Spleen (tissue), 13 donors: Measurements from ENCODE around the gene KRTAP6-3. TPM values are rescaled to one million over a fixed set of nuclear protein-coding genes. Genes with fewer than 3 reads are reported as not detected.

Experiments
- DNase-seq: peaks from one replicate; pipeline ENCODE4 v3.0.0-alpha.2; 2020
- H3K27ac ChIP-seq, 8 donors: fragments of 200-600 bp; sonication (generic) in 7 of 8; 1 replicate in 4 of 8; 2 replicates in 4 of 8; pipeline versions ENCODE4 v1.5.0 to v1.8.0; 2016 to 2021; ENCODE audit warnings: inconsistent platforms in 4 of 8, mild to moderate bottlenecking in 4 of 8, moderate library complexity in 1 of 8
- H3K27me3 ChIP-seq, 7 donors: fragments of 200-600 bp; sonication (generic) in 6 of 7; replicated peaks in 1 of 7; 1 replicate in 4 of 7; 2 replicates in 3 of 7; pipeline versions ENCODE4 v1.5.0 to v1.8.0; 2016 to 2021; ENCODE audit warnings: inconsistent platforms in 3 of 7, mild to moderate bottlenecking in 1 of 7
- H3K36me3 ChIP-seq, 6 donors: fragments of 200-600 bp; sonication (generic) in 5 of 6; 1 replicate in 4 of 6; 2 replicates in 2 of 6; pipeline versions ENCODE4 v1.5.0 to v1.8.0; 2016 to 2021; ENCODE audit warnings: inconsistent platforms in 2 of 6
- H3K4me1 ChIP-seq, 6 donors: fragments of 200-600 bp; sonication (generic) in 5 of 6; 1 replicate in 3 of 6; 2 replicates in 3 of 6; pipeline versions ENCODE4 v1.5.0 to v1.8.0; 2016 to 2021; ENCODE audit warnings: inconsistent platforms in 3 of 6
- H3K4me3 ChIP-seq, 8 donors: fragments of 200-600 bp; sonication (generic) in 7 of 8; 1 replicate in 4 of 8; 2 replicates in 4 of 8; pipeline versions ENCODE4 v1.5.0 to v1.8.0; 2016 to 2021; ENCODE audit warnings: inconsistent platforms in 4 of 8, mild to moderate bottlenecking in 4 of 8, moderate library complexity in 2 of 8
- H3K9me3 ChIP-seq, 8 donors: fragments of 200-600 bp; sonication (generic) in 7 of 8; 1 replicate in 4 of 8; 2 replicates in 4 of 8; pipeline versions ENCODE4 v1.5.0 to v1.8.0; 2016 to 2021; ENCODE audit warnings: inconsistent platforms in 4 of 8
- POLR2A ChIP-seq, 3 donors: fragments of 450-650 bp; IDR thresholded peaks; one replicate each; pipeline ENCODE4 v1.5.1; 2017; ENCODE audit warnings: antibody characterized with exemption in 3 of 3, mild to moderate bottlenecking in 1 of 3
- POLR2AphosphoS5 ChIP-seq, 3 donors: sonication (generic); formaldehyde crosslinking; IDR thresholded peaks; one replicate each; pipeline ENCODE4 v1.5.1; 2017; ENCODE audit warnings: antibody characterized with exemption in 3 of 3
- WGBS, 5 donors: extraction: QIAGEN DNeasy Blood & Tissue Kit in 3 of 5; methylation state at CpG; one replicate each; pipeline versions ENCODE4 v1.1.5 to v1.1.7; 2013 to 2018; 5-methylcytosine and 5-hydroxymethylcytosine counted together
- intact Hi-C: fragments of 100-400 bp; cut with DNase I; formaldehyde crosslinking; loops from one replicate; pipeline ENCODE4 v1.15.0; 2023; ENCODE audit warnings: low total_unique reads
- long read RNA-seq, 2 donors: transcript quantifications; one replicate each; lab custom pipeline, GENCODE V29; 2026
- polyA plus RNA-seq, 3 donors: library from polyadenylated mRNA; stranded (reverse); fragments of 200-250 nt; gene quantifications; one replicate each; pipeline ENCODE4 v1.2.1, GENCODE V29; 2013
- total RNA-seq, 7 donors: library from RNA; depleted of rRNA in 3 of 7; stranded (reverse); fragments of >200 nt in 3 of 7; fragmentation: NEBNext Ultra II Directional in 4 of 7; extraction: Animal tissue kit (Norgen Biotek cat#: 25700) in 4 of 7; gene quantifications; one replicate each; pipeline versions ENCODE4 v1.1.0 to v1.2.1, GENCODE V29; 2016 to 2021
- TF ChIP-seq, protein P1 (sequence below), 11 experiments: fragments of 200-600 bp in 7 of 11; fragments of 450-650 bp in 4 of 11; sonication (generic) in 4 of 11; IDR thresholded peaks in 8 of 11; conservative IDR thresholded peaks in 3 of 11; 1 replicate in 7 of 11; 2 replicates in 4 of 11; pipeline versions ENCODE4 v1.4.0 to v1.8.0; 2016 to 2021; ENCODE audit warnings: antibody characterized with exemption in 11 of 11, inconsistent platforms in 4 of 11, mild to moderate bottlenecking in 1 of 11
- donor health status: healthy with polysubstance abuse.
- donor health status: DM: no; HTN: no; CAD: no; lungs with moderate emphysema.
- donor health status: DM: no; HTN: no; CAD: no.
- donor health status: Bipolar disorder and iron deficiency.
- donor health status: healthy.
- donor health status: DM: no; HTN: no; CAD: no.
- donor health status: DM: yes; HTN: yes; CAD: no.

Gene KRTAP6-3, protein sequence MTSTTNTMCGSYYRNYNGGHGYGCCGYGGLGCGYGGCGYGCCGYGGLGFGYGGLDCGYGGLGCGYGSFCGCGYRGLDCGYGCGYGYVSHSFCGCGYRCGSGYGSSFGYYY
- not detected for total RNA-seq
- polyA plus RNA-seq, result not detected
- long read RNA-seq, donor 1, result 0 reads
- long read RNA-seq, donor 2, result 0 reads

DNA sequence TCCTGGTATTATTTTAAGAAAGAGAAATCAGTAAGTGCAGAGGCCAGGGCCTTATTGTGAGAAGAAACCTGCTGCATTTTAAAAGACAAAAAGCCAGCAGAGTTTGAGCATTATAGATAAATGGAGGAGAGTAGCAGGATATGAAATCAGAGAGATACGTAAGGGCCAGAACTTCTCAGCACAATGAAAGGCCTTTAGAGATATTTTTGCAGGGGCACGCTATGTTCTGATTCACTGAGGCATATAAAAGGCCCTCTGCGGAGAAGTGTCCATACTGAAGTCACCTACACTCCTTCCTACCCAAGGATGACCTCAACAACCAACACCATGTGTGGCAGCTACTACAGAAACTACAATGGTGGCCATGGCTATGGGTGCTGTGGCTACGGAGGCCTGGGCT, at the start of gene KRTAP6-3:
Gene KRTAP6-3 (plus strand): TSS at position 301 of the 400 bp plus-strand sequence. CDS start 6 bp downstream, at position 307.
- Histone ChIP-seq H3K4me1 (no peaks in the 10 kb centered on the region), H3K9me3 (peaks cover 0 to 8% (median 0%) of the 10 kb centered on the region in 8 donors), H3K27me3 (no peaks in the 10 kb centered on the region), H3K4me3 (no peak within 1 kb of the TSS), H3K27ac (no peak within 1 kb of the TSS), H3K36me3 (no peaks in the 10 kb centered on the region)
- TF ChIP-seq POLR2A (IDR thresholded peaks at IDR 0.05) (no peak), POLR2AphosphoS5 (IDR thresholded peaks at IDR 0.05) (no peak)
- TF ChIP-seq, protein P1, sequence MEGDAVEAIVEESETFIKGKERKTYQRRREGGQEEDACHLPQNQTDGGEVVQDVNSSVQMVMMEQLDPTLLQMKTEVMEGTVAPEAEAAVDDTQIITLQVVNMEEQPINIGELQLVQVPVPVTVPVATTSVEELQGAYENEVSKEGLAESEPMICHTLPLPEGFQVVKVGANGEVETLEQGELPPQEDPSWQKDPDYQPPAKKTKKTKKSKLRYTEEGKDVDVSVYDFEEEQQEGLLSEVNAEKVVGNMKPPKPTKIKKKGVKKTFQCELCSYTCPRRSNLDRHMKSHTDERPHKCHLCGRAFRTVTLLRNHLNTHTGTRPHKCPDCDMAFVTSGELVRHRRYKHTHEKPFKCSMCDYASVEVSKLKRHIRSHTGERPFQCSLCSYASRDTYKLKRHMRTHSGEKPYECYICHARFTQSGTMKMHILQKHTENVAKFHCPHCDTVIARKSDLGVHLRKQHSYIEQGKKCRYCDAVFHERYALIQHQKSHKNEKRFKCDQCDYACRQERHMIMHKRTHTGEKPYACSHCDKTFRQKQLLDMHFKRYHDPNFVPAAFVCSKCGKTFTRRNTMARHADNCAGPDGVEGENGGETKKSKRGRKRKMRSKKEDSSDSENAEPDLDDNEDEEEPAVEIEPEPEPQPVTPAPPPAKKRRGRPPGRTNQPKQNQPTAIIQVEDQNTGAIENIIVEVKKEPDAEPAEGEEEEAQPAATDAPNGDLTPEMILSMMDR (IDR thresholded peaks at IDR 0.05 in 8 of 11, conservative IDR thresholded peaks at IDR 0.05 in 3 of 11), result no peak
- intact Hi-C loops, result no loop called here
- 80 to 95% (median 89%) methylated on average over 4 of the region's 4 CpGs for WGBS, 5 donors
- DNase-seq, result no peak

DNA sequence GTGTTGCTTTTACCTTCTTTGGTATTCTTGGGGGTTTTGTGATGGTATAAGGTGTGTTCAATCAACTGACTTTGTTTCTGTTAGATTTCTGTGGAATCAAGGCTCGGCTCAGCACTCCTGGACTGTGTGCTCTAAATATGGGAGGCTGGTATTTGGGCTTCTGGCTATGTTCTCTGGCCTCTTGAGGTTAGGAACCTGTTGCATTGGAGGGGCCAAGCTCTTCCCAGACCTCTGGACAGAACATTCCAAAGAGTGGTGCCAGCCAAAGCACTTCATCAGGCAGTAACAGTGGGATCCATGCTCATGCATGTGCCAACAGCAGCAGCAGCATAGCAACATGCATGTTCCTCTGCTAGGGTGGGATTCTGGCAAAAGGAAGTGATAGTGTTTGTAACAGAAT, 39.5 kb upstream of the KRTAP6-3 start:
- H3K36me3 ChIP-seq, result no peaks in the 10 kb centered on the region
- H3K27me3 ChIP-seq, result no peaks in the 10 kb centered on the region
- WGBS, 5 donors, result 43 to 68% (median 63%) methylated on average over 1 of the region's 1 CpG
- no peak for DNase-seq
- H3K4me3 ChIP-seq, result no peak overlapping the region
- no peak for TF ChIP-seq POLR2A (IDR thresholded peaks at IDR 0.05)
- TF ChIP-seq, protein P1 (IDR thresholded peaks at IDR 0.05 in 8 of 11, conservative IDR thresholded peaks at IDR 0.05 in 3 of 11), result no peak
- TF ChIP-seq POLR2AphosphoS5 (IDR thresholded peaks at IDR 0.05), result no peak
- H3K27ac ChIP-seq, result no peak overlapping the region
- intact Hi-C loops, result no loop called here
- H3K4me1 ChIP-seq, result no peaks in the 10 kb centered on the region
- peaks cover 0 to 14% (median 7%) of the 10 kb centered on the region in 8 donors for H3K9me3 ChIP-seq

DNA sequence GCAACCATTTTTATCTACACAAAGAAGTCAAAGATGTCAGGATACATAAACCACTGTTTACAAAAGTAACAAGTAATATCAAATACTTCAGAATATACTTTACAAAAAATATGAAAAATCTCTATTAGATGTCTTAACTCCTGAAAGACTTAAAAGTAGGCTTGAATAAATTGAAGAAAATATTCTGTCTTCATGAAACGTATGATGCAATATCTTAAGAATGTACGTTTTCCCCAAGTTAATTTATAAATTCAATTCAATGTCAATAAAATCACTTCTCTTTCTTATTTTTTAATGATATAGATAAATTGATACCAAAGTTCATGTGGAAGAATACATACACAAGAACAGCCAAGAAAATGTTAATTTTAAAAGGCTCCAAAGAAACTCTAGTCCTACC, 37.1 kb upstream of the KRTAP6-3 start:
- TF ChIP-seq POLR2A (IDR thresholded peaks at IDR 0.05), result no peak
- TF ChIP-seq, protein P1 (IDR thresholded peaks at IDR 0.05 in 8 of 11, conservative IDR thresholded peaks at IDR 0.05 in 3 of 11), result no peak
- no peak for TF ChIP-seq POLR2AphosphoS5 (IDR thresholded peaks at IDR 0.05)
- intact Hi-C loops, result no loop called here
- H3K9me3 ChIP-seq, result peaks cover 0 to 14% (median 7%) of the 10 kb centered on the region in 8 donors

DNA sequence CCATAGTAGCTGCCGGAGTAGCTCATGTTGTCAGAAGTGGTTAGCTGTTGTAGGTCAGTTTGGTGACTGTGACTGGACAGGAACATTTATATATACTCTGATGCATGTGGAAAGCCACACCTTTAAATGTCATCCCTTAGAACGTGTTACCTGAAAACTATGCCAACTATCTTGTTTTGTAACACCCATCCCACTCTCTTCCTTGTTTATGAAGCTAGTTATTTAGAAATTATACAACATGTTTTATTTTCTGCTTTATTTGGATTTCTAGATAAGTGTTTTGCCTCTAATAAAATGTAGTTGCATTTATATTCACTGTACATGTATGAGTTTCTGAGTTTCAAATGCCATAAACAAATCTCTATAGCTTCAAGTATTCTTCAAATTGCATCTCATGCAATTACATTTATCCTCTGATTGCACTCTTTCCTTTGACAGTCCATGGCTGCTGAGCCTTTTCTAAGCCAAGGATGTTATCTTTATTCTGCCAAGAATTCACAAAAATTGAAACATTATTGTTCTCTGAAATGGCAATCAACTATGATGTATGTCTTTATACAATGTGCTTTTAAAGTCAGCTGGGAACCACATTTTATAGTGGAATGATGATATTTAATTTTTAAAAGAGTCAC, 30.9 kb upstream of the KRTAP6-3 start, which contains the start of gene KRTAP19-7:
Gene KRTAP19-7 (minus strand): TSS at position 51 of the 632 bp plus-strand sequence. CDS start 25 bp downstream, at position 26.
- intact Hi-C loops, result no loop called here
- H3K4me3 ChIP-seq, result no peak within 1 kb of the TSS
- TF ChIP-seq, protein P1 (IDR thresholded peaks at IDR 0.05 in 8 of 11, conservative IDR thresholded peaks at IDR 0.05 in 3 of 11), result no peak
- TF ChIP-seq POLR2A (IDR thresholded peaks at IDR 0.05) (no peak), POLR2AphosphoS5 (IDR thresholded peaks at IDR 0.05) (no peak)

More for the DNA sequence above, 37.1 kb upstream of the KRTAP6-3 start:
- 62 to 91% (median 82%) methylated on average over 2 of the region's 2 CpGs for WGBS, 5 donors
- H3K4me3 ChIP-seq, result no peak overlapping the region
- no peaks in the 10 kb centered on the region for H3K4me1 ChIP-seq
- H3K27ac ChIP-seq, result no peak overlapping the region
- DNase-seq, result no peak
- H3K27me3 ChIP-seq, result no peaks in the 10 kb centered on the region
- no peaks in the 10 kb centered on the region for H3K36me3 ChIP-seq

More for the DNA sequence above, 30.9 kb upstream of the KRTAP6-3 start, which contains the start of gene KRTAP19-7:
- no peak within 1 kb of the TSS for H3K27ac ChIP-seq
- no peak for DNase-seq
- H3K36me3 ChIP-seq, result no peaks in the 10 kb centered on the region
- H3K4me1 ChIP-seq, result no peaks in the 10 kb centered on the region
- no peaks in the 10 kb centered on the region for H3K27me3 ChIP-seq
- no peaks in the 10 kb centered on the region for H3K9me3 ChIP-seq
- 67 to 84% (median 76%) methylated on average over 2 of the region's 2 CpGs for WGBS, 5 donors
